ENCODE data around the gene SPANXN3.
"Not testable (repeated sequence)": the region's sequence is repeated elsewhere in the genome, so short reads cannot be mapped to it uniquely, and the experiment has no call there.

SPANXN3 gene

DNA sequence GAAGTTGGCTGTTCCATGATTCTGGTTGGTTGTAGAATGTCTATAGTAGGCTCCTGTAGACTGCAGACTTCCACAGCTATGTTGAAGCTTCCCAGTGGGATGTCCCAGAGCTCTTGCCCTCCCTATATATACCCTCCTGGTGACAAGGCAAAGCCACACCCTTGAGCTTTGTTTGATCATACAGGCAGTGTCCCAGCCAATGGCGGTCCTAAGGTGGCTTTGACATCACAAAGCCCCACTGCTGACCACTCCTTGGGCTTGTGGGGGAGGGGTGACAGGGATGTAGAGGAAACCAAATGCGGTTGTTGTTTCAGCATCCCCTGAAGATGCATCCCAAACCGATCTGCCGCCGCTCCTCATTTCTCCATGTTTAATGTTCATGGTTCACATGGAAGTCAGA lies at the start of gene SPANXN3:
Gene SPANXN3 (minus strand): TSS at position 101 of the 400 bp plus-strand sequence. CDS start 84 bp downstream, at position 17.
- not testable (repeated sequence) for DNase-seq (ENCODE audit: low spot score)

DNA sequence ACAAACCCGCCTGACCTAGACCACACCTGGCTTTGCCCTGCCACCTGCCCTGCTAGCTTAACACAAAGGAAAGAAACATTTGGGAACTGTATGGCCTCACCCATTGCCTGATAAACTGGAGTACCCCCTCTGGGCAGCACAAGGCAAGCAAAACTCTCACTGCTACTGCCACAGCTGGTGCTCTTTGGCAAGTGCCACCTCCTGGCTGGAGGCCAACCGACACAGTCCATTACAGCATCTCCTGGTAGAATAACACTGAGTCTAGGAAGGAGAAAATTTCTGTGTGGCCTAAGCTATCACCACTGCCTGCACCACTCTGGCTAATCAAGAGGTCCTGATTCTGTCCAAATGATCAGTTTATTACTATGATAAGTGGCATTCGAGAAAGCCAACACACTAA lies 18.9 kb upstream of the SPANXN3 start:
- DNase-seq (ENCODE audit: low spot score), result no peak

DNA sequence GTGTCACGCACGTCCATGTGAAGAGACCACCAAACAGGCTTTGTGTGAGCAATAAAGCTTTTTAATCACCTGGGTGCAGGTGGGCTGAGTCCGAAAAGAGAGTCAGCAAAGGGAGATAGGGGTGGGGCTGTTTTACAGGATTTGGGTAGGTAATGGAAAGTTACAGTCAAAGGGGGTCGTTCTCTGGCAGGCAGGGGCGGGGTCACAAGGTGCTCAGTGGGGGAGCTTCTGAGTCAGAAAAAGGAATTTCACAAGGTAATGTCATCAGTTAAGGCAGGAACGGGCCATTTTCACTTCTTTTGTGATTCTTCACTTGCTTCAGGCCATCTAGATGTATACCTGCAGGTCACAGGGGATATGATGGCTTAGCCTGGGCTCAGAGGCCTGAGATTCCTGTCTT lies 15.1 kb downstream of the SPANXN3 start:
- not testable (repeated sequence) for DNase-seq (ENCODE audit: low spot score)

DNA sequence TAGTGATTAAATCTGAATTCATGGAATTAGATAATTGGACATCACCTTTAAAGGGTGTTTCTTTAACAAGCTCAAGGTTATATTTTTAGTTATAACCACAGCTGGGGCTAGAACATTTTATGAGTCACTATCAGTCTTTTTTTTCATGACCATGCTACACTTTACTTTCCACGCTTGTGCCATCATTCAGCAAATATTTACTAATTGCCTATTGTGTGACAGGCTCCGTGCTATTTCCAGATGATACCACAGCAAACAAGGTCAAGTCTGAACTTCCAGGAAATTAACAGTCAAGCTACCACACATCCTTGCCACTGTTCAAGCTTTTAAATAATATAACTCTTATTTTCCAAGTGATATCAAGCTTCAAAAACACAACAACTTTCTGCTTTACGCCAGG lies 16.5 kb downstream of the SPANXN3 start:
- no peak for DNase-seq (ENCODE audit: low spot score)

- no peak for DNase-seq (ENCODE audit: low spot score)
Measured at GRCh38 chrX:143486105-143486504, 31.2 kb downstream of the SPANXN3 start.

DNA sequence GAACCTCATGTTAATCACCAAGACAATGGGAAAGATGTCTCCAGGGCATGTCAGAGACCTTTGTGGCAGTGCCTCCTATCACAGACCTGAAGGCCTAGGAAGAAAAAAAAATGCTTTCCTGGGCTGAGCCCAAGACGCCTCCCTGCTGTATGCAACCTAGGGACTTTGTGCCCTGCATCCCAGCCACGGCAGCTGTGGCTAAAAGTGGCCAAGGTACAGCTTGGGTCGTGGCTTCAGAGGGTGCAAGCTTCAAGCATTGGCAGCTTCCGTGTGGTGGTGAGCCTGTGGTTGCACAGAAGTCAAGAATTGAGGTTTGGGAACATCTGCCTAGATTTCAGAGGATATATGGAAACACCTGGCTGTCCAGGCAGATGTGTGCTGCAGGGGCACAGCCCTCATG lies 40.5 kb downstream of the SPANXN3 start:
- no peak for DNase-seq (ENCODE audit: low spot score)

DNA sequence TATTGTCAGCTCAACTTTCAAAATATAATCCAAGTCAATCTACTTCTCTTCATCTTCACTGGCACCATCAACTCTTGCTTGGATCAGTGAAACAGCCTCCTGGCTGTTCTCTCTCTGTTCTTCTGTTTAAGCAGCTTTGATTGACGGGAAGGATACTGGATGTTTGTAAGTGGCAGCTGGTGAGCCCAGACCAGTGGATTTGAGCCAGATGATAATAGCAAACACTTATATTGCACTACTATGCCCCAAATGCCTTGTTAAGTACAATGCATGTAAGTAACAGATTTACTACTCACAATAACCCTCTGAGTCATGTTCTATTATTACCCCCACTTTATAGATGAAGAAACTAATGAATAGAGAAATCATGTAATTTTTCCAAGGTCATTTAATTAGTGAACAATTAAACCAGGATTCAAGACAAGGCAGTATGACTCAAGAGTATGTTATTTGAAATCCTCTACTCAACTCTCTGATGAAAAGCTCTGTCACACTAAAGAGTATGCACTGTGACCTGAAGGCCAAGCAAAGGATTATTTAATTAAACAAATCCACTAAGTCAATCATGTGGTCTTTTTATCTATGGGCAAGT lies 44.8 kb downstream of the SPANXN3 start:
- no peak for DNase-seq (ENCODE audit: low spot score)

DNA sequence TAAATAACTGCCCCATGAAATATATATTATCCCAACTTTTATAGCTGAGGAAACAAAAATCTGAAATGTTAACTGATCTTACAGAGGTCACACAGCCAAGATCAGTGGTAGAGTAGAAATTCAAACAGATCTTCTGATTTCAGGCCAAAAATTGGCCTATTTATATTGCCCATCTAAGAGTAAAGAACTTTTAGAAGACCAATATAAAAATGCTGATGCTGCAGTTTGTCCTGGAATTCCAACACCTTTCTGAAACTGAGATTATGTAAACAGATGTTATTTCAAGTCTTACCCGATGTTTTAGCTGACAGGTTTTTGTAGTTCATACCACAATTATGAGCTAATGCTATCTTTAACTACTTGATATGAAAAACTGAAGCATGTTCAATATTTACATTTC lies 51.1 kb downstream of the SPANXN3 start:
- no peak for DNase-seq (ENCODE audit: low spot score)

GRCh38 chrX:143462696-143463095 lies 54.6 kb downstream of the SPANXN3 start:
- DNase-seq (ENCODE audit: low spot score), result no peak

DNA sequence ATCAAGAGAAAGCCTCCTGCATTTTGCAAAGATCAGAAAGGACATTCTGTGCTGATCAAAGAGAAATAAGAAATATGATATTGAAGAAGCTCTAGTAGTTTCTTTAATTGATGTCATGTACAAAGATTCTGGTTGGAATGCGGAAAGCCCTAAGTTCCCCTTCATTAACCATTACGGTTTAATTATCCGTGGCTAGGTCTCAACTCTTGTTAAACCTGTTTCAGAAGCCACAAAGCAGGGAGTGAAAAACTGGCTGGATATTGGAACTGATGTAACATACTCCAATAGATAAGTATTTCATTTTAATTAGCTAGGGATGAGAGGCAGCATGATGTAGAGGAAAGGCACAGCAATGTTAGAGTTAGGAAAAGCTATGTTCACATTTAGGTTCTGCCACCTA lies 55.7 kb downstream of the SPANXN3 start:
- DNase-seq (ENCODE audit: low spot score), result no peak
